ENCODE measurements around the gene PICK1. TPM values are rescaled to one million over a fixed set of nuclear protein-coding genes. Genes with fewer than 3 reads are reported as not detected.

Gene PICK1
- polyA plus RNA-seq, 1 donor: 9.3 TPM

GRCh38 chr22:38049812-38050619 lies 7.2 kb upstream of the PICK1 start:
- DNase-seq (ENCODE audit: low read depth): no peak

DNA sequence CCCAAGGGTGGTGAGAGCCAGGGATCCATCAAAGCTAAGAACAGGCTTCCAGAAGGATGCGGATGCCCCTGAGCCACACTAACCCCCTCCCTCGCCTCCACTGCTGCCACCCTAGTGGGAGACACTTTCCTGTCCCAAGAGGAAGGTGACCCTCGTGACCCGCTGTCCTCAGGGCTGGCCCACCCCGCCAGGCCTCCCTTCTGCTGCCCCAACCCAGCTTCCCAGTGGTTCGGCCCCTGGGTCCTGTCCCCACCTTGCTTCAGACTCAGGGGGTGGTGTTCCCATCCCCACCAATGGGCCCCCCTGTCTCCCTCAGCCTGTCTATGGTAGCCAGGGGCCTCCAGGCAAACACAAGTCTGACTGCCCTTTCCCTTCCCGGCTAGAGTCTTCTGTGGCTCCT lies 6.5 kb upstream of the PICK1 start:
- no peak for DNase-seq (ENCODE audit: low read depth)

DNA sequence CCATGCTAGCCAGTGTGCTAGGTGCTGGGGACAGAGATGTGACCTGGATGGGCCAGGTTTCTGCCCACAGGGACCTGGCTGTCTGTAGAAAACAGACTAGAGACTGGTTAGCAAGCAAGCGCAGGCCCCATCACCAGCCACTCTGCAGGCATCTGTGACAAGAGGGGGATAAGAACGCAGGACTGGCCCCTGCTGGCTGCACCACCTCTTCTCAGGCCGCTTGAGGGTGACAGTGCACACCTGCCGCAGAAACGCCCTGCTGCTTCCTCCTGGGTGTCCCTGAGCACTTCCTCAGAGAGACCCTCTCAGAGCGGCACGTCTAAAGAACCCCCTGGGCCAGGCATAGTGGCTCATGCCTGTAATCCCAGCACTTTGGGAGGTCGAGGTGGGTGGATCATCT lies 5.9 kb upstream of the PICK1 start:
- no peak for DNase-seq (ENCODE audit: low read depth)

GRCh38 chr22:38051900-38052862 lies 5.0 kb upstream of the PICK1 start:
- no peak for DNase-seq (ENCODE audit: low read depth)

DNA sequence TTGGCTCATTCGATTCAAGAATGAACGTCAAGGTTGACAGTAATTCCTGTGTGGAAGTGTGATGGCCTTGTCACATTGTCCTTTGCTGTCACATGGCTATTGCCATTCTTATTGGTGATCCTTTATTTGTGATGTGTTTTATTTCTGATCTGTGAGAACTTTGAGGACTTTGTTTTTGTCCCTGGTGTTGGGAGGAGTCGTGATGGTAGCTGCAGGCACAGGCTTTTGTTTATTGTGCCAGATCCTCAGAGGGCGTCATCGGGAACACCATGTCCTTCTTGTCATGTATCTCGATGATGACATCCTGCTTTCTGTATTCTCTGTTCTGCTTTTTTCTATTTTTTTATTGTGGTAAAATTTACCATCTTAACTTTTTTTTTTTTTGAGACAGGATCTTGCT lies 5.6 kb downstream of the PICK1 start:
- DNase-seq (ENCODE audit: low read depth): no peak

- no peak for DNase-seq (ENCODE audit: low read depth)
Measured at GRCh38 chr22:38065539-38065938, 8.3 kb downstream of the PICK1 start.

GRCh38 chr22:38066381-38067027 lies 9.3 kb downstream of the PICK1 start:
- no peak for DNase-seq (ENCODE audit: low read depth)

DNA sequence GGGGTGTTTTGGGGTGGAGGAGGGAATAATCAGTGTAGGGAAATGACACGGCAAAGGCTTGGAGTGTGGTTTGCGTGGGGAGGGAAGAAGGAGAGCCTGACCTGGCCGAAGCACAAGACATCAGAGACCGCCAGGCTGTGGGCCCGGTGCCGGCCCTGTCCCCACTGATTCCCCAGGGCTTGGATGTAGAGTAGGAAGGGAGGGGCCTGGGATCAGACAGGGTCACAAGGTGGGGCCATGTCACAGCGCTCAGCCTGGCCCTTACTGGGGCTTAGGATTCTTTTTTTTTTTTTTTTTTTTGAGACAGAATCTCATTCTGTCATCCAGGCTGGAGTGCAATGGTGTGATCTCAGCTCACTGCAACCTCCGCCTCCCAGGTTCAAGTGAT lies 9.8 kb downstream of the PICK1 start:
- no peak for DNase-seq (ENCODE audit: low read depth)

DNA sequence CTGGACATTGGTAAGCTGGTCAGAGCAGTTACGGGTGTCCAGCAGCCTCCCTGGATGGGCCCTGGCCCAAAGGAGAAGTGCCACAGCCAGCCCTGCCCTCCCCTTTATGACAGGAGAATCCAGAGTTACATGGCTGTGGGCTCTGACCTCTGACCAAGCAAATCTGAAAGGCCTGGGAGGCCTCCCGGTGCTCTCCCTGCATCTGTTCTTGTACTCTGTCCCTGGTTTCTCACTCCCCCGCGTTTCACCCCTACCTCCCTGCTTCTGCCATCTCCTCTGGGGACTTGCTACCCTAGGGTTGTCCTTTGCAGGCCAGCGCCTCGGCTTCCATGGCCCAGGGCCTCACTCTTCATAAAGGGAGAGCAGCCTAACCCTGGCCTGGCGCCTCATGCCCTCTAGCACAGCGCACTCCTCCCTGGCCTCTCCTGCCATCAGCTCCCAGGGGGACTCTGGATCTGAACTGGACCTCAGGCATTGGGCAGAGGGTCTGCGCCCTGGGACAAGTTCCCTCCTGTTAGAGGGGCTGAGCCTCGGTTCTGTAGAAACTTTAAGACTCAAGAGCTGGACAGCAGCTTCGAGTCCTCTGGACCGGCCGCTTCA lies 10.7 kb downstream of the PICK1 start:
- no peak for DNase-seq (ENCODE audit: low read depth)

GRCh38 chr22:38068641-38069371 lies 11.6 kb downstream of the PICK1 start:
- no peak for DNase-seq (ENCODE audit: low read depth)

DNA sequence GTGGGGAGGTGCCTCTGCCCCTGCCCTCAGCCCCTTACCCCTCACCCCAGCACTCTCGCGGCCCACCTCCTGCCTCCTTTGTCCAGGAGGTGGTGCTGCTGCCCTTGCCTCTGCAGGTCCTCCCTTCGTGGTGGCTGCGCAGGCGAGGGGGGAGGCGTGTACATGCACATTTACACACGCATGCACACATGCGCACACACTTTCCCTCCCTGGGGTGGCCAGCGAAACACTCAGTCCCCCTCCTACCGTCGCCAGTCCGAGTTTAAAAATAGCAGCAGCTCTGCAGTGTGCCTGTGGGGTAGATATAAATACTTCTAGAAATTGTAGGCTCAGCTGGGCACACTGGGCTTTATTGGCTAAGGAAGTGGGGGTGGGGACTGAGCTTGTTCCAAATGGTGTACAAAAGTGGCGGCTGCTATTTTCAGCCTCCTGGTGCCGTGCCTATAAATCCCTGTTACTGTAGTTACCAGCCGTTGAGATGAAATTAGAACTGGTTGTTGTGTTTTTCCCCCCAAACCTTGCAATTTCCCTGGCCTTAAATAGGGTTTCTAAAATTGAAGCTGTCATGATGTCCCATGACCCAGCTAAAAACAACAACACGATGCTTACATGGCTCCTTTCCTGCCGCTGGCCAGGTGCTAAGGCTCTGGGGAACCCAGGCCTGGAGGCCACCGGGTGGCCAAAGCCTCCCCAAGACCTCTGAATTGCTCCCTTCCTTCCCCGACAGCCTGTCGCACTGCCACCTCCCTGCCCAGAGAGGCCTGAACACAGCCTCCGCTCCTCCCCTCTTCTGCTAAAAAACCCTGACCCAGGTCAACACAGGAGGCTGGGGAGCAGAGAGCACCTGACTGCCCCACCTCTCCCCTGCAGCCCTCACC lies 12.4 kb downstream of the PICK1 start:
- DNase-seq (ENCODE audit: low read depth): no peak

DNA sequence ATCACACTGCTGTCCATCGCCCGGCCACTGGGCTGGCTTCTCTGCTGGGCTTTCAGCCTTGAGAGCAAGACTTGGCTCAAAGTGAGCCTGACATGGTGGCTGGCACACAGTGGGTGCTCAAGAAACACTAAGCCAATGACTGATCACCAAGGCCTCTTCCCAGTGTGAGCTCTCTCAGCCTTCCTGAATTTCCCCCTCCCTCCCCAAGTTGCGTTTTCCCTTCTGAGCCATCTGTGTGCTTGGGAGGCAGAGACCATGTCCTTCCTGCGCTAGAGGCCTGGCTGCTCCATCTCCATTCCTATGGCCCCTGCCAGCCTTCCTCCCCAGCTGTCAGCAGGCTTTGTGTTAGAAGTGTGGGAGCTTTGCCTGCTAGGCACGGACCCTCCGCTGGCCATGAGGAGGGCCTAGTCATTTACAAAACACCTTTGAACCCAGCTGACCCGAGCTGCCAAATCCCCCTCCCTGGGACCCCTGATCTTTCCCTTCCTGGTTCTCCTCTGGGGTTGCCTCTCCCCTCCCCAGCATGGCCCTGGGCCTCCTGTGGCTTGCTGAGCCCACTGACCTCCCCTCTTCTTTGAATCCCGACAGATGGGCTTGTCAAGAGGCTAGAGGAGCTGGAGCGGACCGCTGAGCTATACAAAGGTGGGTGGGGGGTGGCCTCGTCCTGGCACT lies 13.2 kb downstream of the PICK1 start:
- DNase-seq (ENCODE audit: low read depth): no peak

- no peak for DNase-seq (ENCODE audit: low read depth)
Measured at GRCh38 chr22:38071421-38072321, 14.5 kb downstream of the PICK1 start.

DNA sequence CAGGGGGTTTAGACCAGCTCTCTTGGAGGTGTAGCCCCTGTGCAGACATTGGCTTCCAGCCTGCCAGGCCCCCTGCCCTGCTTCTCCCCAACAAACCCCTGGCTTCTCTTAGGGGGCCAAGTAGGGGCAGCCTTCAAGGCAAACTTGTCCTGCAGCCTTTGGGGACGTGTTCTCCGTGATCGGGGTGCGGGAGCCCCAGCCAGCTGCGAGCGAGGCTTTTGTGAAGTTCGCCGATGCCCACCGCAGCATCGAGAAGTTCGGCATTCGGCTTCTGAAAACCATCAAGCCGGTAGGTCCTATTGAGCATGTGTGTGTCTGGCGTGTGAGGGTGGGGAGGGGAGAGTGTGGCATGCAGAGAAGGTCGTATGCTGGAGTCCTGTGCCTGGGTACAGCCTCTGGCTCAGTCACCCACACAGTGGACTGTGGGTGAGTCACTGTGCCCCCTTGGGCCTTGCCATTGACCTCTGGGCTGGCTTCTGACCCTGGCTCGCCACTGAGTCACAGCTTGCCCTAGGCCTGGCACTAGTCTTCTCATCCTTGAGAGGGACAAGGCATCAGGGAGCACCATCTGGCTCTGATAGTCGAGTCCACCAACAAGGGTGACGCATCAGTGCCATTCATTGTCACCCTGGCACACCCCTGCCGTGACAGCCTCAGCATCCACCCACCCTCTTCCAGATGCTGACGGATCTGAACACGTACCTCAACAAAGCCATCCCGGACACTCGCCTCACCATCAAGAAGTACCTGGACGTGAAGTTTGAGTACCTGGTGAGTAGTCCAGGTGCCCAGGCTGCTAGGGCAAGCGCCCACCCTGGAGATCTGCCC lies 15.3 kb downstream of the PICK1 start:
- no peak for DNase-seq (ENCODE audit: low read depth)

DNA sequence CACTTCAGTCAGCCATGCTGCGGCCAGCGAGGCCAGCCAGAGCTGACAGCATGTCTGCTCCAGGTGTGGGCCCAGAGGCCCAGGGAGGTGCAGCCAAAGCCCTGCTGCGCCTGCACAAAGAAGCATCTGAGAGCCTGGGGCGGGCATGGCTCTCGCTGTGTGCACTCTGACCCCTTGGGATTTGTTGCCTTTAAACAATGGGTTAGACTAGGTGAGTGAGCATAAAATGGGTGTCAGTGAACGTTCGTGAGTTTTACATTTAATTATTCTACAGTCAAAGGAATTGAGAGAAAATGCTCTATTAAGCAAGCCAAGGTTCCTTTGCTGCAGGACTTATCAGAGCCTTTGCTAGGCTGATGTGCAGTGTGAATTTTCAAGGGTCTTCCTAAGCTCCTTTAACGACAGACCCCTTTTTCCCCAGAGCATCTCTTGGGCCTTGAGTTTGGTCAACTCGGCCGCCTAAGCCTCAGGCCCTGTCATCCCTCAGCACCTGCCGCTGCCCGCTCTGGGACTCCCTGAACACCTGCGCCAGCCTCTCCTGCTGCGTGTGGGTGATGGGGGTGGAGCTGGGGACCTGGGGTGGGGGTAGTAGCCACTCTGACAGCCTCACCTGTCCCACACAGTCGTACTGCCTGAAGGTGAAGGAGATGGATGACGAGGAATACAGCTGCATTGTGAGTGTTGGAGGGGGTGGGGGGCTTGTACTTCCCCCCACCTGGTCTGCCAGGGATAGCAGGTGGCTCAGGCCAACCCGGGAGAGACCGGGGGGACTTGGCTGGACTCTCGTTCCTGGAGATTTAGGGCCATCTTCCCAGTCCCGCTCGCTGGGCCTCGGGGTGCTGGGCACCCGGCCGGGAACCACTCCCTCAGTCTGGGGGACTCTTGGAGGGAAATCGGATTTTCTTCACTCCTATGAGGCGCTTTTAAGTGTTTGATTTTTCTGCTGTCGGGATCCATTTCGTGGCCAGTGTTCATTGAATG lies 16.2 kb downstream of the PICK1 start:
- DNase-seq (ENCODE audit: low read depth): no peak

Data from forelimb muscle (tissue), 1 donor.